Measurements from ENCODE around the gene CBX3. TPM values are rescaled to one million over a fixed set of nuclear protein-coding genes. Genes with fewer than 3 reads are reported as not detected.

CBX3 gene
- total and polyA plus RNA-seq, 7 donors: 58.1 to 101 (median 94.9) TPM

- intact Hi-C loops (cut with DNase I): no loop called here
- H3K27me3 ChIP-seq: peaks cover 0 to 4% (median under 1%) of the 10 kb centered on the region in 3 donors
- H3K4me3 ChIP-seq: no peak overlapping the region
- 83 to 86% methylated on average over 5 of the region's 5 CpGs for WGBS, 2 donors
- TF ChIP-seq EP300 (IDR thresholded peaks at IDR 0.05): no peak
- TF ChIP-seq POLR2A (IDR thresholded peaks at IDR 0.05): no peak
- TF ChIP-seq CTCF (IDR thresholded peaks at IDR 0.05): no peak
- no peaks in the 10 kb centered on the region for H3K36me3 ChIP-seq
- H3K27ac ChIP-seq: no peak overlapping the region
- no peaks in the 10 kb centered on the region for H3K9me3 ChIP-seq
- H3K4me1 ChIP-seq: no peaks in the 10 kb centered on the region
- no peak for DNase-seq
Observed at GRCh38 chr7:26224359-26224758, 22.8 kb downstream of the CBX3 start.

- H3K27me3 ChIP-seq: no peaks in the 10 kb centered on the region
- intact Hi-C loops (cut with DNase I): no loop called here
- no peaks in the 10 kb centered on the region for H3K9me3 ChIP-seq
- H3K36me3 ChIP-seq: no peaks in the 10 kb centered on the region
- TF ChIP-seq POLR2A (IDR thresholded peaks at IDR 0.05) (no peak), CTCF (IDR thresholded peaks at IDR 0.05) (no peak), EP300 (IDR thresholded peaks at IDR 0.05) (no peak), POLR2AphosphoS5 (IDR thresholded peaks at IDR 0.05) (no peak)
- H3K4me1 ChIP-seq: no peaks in the 10 kb centered on the region
- H3K4me3 ChIP-seq: no peak overlapping the region
- DNase-seq: no peak
- WGBS, 2 donors: 90 to 92% methylated on average over 2 of the region's 2 CpGs
- H3K27ac ChIP-seq: no peak overlapping the region
Observed at GRCh38 chr7:26227987-26228386, 26.4 kb downstream of the CBX3 start.

GRCh38 chr7:26233902-26234511 is 32.5 kb downstream of the CBX3 start:
- WGBS, 2 donors: 75 to 89% methylated on average over 5 of the region's 5 CpGs
- intact Hi-C loops (cut with DNase I): no loop called here
- no peak overlapping the region for H3K27ac ChIP-seq
- no peaks in the 10 kb centered on the region for H3K36me3 ChIP-seq
- H3K27me3 ChIP-seq: no peaks in the 10 kb centered on the region
- no peaks in the 10 kb centered on the region for H3K4me1 ChIP-seq
- no peak for DNase-seq
- H3K9me3 ChIP-seq: no peaks in the 10 kb centered on the region
- TF ChIP-seq EP300 (IDR thresholded peaks at IDR 0.05): no peak
- no peak for TF ChIP-seq POLR2AphosphoS5 (IDR thresholded peaks at IDR 0.05)
- no peak for TF ChIP-seq POLR2A (IDR thresholded peaks at IDR 0.05)
- no peak for TF ChIP-seq CTCF (IDR thresholded peaks at IDR 0.05)
- H3K4me3 ChIP-seq: no peak overlapping the region

- TF ChIP-seq EP300 (IDR thresholded peaks at IDR 0.05): no peak
- no peak for TF ChIP-seq CTCF (IDR thresholded peaks at IDR 0.05)
- TF ChIP-seq POLR2A (IDR thresholded peaks at IDR 0.05): no peak
- TF ChIP-seq POLR2AphosphoS5 (IDR thresholded peaks at IDR 0.05): no peak
- H3K4me3 ChIP-seq: no peak overlapping the region
- no peaks in the 10 kb centered on the region for H3K4me1 ChIP-seq
- WGBS, 2 donors: 85 to 90% methylated on average over 6 of the region's 6 CpGs
- intact Hi-C loops (cut with DNase I): no loop called here
- H3K27me3 ChIP-seq: no peaks in the 10 kb centered on the region
- no peak for DNase-seq
- no peak overlapping the region for H3K27ac ChIP-seq
- H3K9me3 ChIP-seq: no peaks in the 10 kb centered on the region
- H3K36me3 ChIP-seq: no peaks in the 10 kb centered on the region
Observed at GRCh38 chr7:26237035-26237807, 35.7 kb downstream of the CBX3 start.
